IMR-90 (cell line): ENCODE data around the gene TOX3. TPM values are rescaled to one million over a fixed set of nuclear protein-coding genes. Genes with fewer than 3 reads are reported as not detected.

Experiments used
- ATAC-seq: fragments of 200-7000 bp; cut with Tn5 transposase; 2 replicates; pipeline ENCODE4 v1.9.1; 2020; ENCODE audit warnings: low read depth, mild to moderate bottlenecking, moderate library complexity
- BruUV-seq: library from RNA; stranded (reverse); fragments of 400-500 nt; replicated peaks from 2 replicates; lab custom pipeline; 2021; lab: Mats Ljungman, UMichigan
- CTCF ChIA-PET: fragments of 300-600 bp; formaldehyde crosslinking; extraction: SDS; loops from one replicate; lab custom pipeline; 2021; ENCODE audit warnings: antibody characterized with exemption; lab: Yijun Ruan, JAX
- POLR2A ChIA-PET: fragments of 300-600 bp; sonication (Branson Sonifier 250); formaldehyde crosslinking; loops from one replicate; lab custom pipeline; 2022; ENCODE audit warnings: antibody characterized with exemption; ENCODE audit not compliant: unreplicated experiment; lab: Charles Lee
- DNase-seq: peaks from one replicate; pipeline ENCODE4 v3.0.0; 2013
- H2AFZ ChIP-seq: replicated peaks from 2 replicates; pipeline ENCODE3; 2013; ENCODE audit warnings: low read length, mild to moderate bottlenecking; ENCODE audit not compliant: poor library complexity
- H2AK5ac ChIP-seq: 2 replicates; pipeline ENCODE4 v1.6.1; 2013; ENCODE audit warnings: low read depth, low read length, inconsistent platforms
- H2AK9ac ChIP-seq: replicated peaks from 2 replicates; pipeline ENCODE3; 2013; ENCODE audit warnings: mild to moderate bottlenecking, low read depth, low read length, moderate library complexity; ENCODE audit not compliant: poor library complexity
- H2BK120ac ChIP-seq: 2 replicates; pipeline ENCODE4 v1.6.1; 2013; ENCODE audit warnings: low read depth, low read length, inconsistent platforms
- H2BK15ac ChIP-seq: 3 replicates; pipeline ENCODE4 v1.6.1; 2013; ENCODE audit warnings: low read depth, low read length, inconsistent platforms
- H2BK20ac ChIP-seq: 2 replicates; pipeline ENCODE4 v1.6.1; 2013; ENCODE audit warnings: low read depth, mild to moderate bottlenecking, inconsistent platforms, low read length, moderate library complexity
- H2BK5ac ChIP-seq: 2 replicates; pipeline ENCODE4 v1.6.1; 2013; ENCODE audit warnings: mild to moderate bottlenecking, low read depth, low read length, inconsistent platforms; ENCODE audit not compliant: poor library complexity, severe bottlenecking
- H3K14ac ChIP-seq: replicated peaks from 2 replicates; pipeline ENCODE4 v1.6.1; 2013; ENCODE audit warnings: low read depth, low read length, inconsistent platforms
- H3K18ac ChIP-seq: 2 replicates; pipeline ENCODE4 v1.6.1; 2013; ENCODE audit warnings: low read depth, low read length, control low read depth
- H3K23ac ChIP-seq: 2 replicates; pipeline ENCODE4 v1.6.1; 2013; ENCODE audit warnings: low read depth, low read length, inconsistent platforms
- H3K27ac ChIP-seq: 2 replicates; pipeline ENCODE4 v1.5.1; 2013; ENCODE audit warnings: mild to moderate bottlenecking, control low read depth, low read length; ENCODE audit not compliant: insufficient read depth
- H3K27me3 ChIP-seq: 2 replicates; pipeline ENCODE4 v1.6.1; 2013; ENCODE audit warnings: low read length; ENCODE audit not compliant: control insufficient read depth, insufficient read depth
- H3K36me3 ChIP-seq: 2 replicates; pipeline ENCODE4 v1.6.1; 2013; ENCODE audit warnings: low read length, mixed read lengths; ENCODE audit not compliant: control insufficient read depth, insufficient read depth
- H3K4ac ChIP-seq: 2 replicates; pipeline ENCODE4 v1.6.1; 2013; ENCODE audit warnings: low read depth, low read length, inconsistent platforms
- H3K4me1 ChIP-seq: 2 replicates; pipeline ENCODE4 v1.6.1; 2013; ENCODE audit warnings: low read length, mixed read lengths; ENCODE audit not compliant: control insufficient read depth, insufficient read depth
- H3K4me2 ChIP-seq: 2 replicates; pipeline ENCODE4 v1.6.1; 2013; ENCODE audit warnings: low read depth, mild to moderate bottlenecking, control low read depth, low read length, moderate library complexity
- H3K4me3 ChIP-seq: 2 replicates; pipeline ENCODE4 v1.5.1; 2013; ENCODE audit warnings: low read depth, mild to moderate bottlenecking, control low read depth, low read length, moderate library complexity; ENCODE audit not compliant: insufficient read depth
- H3K56ac ChIP-seq: 2 replicates; pipeline ENCODE4 v1.6.1; 2013; ENCODE audit warnings: low read length, inconsistent platforms; ENCODE audit not compliant: insufficient read depth; ENCODE audit errors: extremely low read depth
- H3K79me1 ChIP-seq, 2 experiments: 2 replicates each; pipeline ENCODE4 v1.6.1; 2013; ENCODE audit warnings: low read length in 2 of 2, inconsistent platforms in 1 of 2, low read depth in 1 of 2
- H3K9ac ChIP-seq: 2 replicates; pipeline ENCODE4 v1.6.1; 2013; ENCODE audit warnings: low read depth, low read length, control low read depth
- H3K9me1 ChIP-seq: 2 replicates; pipeline ENCODE4 v1.6.1; 2013; ENCODE audit warnings: low read length, inconsistent platforms; ENCODE audit not compliant: insufficient read depth
- H3K9me3 ChIP-seq: 2 replicates; pipeline ENCODE4 v1.6.1; 2013; ENCODE audit warnings: low read length; ENCODE audit not compliant: control insufficient read depth, insufficient read depth
- H4K20me1 ChIP-seq: 2 replicates; pipeline ENCODE4 v1.6.1; 2013; ENCODE audit warnings: low read length, inconsistent platforms; ENCODE audit not compliant: insufficient read depth
- H4K5ac ChIP-seq: 2 replicates; pipeline ENCODE4 v1.6.1; 2013; ENCODE audit warnings: mild to moderate bottlenecking, low read depth, low read length, control low read depth
- H4K8ac ChIP-seq, 2 experiments: 2 replicates each; pipeline ENCODE4 v1.6.1; 2013; ENCODE audit warnings: low read depth in 2 of 2, low read length in 2 of 2, control low read depth in 1 of 2, inconsistent platforms in 1 of 2
- H4K91ac ChIP-seq: 2 replicates; pipeline ENCODE4 v1.6.1; 2013; ENCODE audit warnings: low read depth, low read length, inconsistent platforms; ENCODE audit not compliant: insufficient read depth
- CHD1 ChIP-seq: IDR thresholded peaks from 2 replicates; pipeline ENCODE4 v1.6.1; 2012; ENCODE audit warnings: low read depth, low read length, improper control_type of control experiment
- RFX5 ChIP-seq: IDR thresholded peaks from 2 replicates; pipeline ENCODE4 v1.8.0; 2012; ENCODE audit warnings: low read depth, mild to moderate bottlenecking, low read length, moderate library complexity
- USF2 ChIP-seq: fragments of 150-350 bp; IDR thresholded peaks from 2 replicates; pipeline ENCODE4 v1.6.1; 2017; ENCODE audit warnings: mild to moderate bottlenecking, antibody characterized with exemption, low read length, low read depth
- WGBS, 2 experiments: methylation state at CpG; one replicate each; pipeline versions ENCODE4 v1.1.5 to v1.1.7; 2013; ENCODE audit warnings: missing lambda C conversion rate in 2 of 2; ENCODE audit not compliant: insufficient read length in 1 of 2; ENCODE audit errors: extremely low coverage in 2 of 2; 5-methylcytosine and 5-hydroxymethylcytosine counted together
- dilution Hi-C: fragments of 300-500 bp; cut with HindIII; formaldehyde crosslinking; loops from one replicate; pipeline ENCODE4 v1.14.3; 2018; ENCODE audit warnings: low sequenced_read_pairs; ENCODE audit not compliant: unreplicated experiment
- in situ Hi-C: fragments of 300-500 bp; cut with MboI; formaldehyde crosslinking; loops from 3 replicates; pipeline ENCODE4 v1.14.3; 2019; ENCODE audit warnings: low sequenced_read_pairs, inconsistent platforms, mixed read lengths
- intact Hi-C: fragments of 100-400 bp; cut with micrococcal nuclease; formaldehyde crosslinking; loops from 2 replicates; pipeline ENCODE4 v1.10.0; 2022
- polyA plus RNA-seq, 3 experiments: library from polyadenylated mRNA; depleted of rRNA; stranded (reverse); fragments of >200 nt; gene quantifications; 2 replicates each; pipeline ENCODE4 v1.2.3, GENCODE V29; 2012; ENCODE audit warnings: low replicate concordance in 1 of 3
- total RNA-seq: library from RNA; depleted of rRNA; stranded (reverse); fragments of >200 nt; gene quantifications from 2 replicates; pipeline ENCODE4 v1.2.3, GENCODE V29; 2012
- TF ChIP-seq, protein P1 (sequence below): conservative IDR thresholded peaks from 2 replicates; pipeline ENCODE4 v1.5.1; 2012; ENCODE audit warnings: mild to moderate bottlenecking, low read depth, low read length, improper control_type of control experiment

Gene TOX3
- total and polyA plus RNA-seq, 2 of the 4 experiments (the other 2 are of a cell fraction) = not detected

- no peak overlapping the region for H2AK5ac ChIP-seq
- peaks cover 4% of the 10 kb centered on the region for H3K9me3 ChIP-seq
- dilution Hi-C loops = no loop called here
- H2BK5ac ChIP-seq = no peak overlapping the region
- WGBS, 2 experiments = 47% methylated on average over 4 of the region's 11 CpGs; no CpG with 5 or more reads in 1 of the 2 experiments
- H4K5ac ChIP-seq = no peak overlapping the region
- no peaks in the 10 kb centered on the region for H3K36me3 ChIP-seq
- in situ Hi-C loops = no loop called here
- no peak overlapping the region for H2AFZ ChIP-seq
- H3K27ac ChIP-seq = no peak overlapping the region
- CTCF ChIA-PET = no interaction called here
- H4K20me1 ChIP-seq = no peaks in the 10 kb centered on the region
- no peak overlapping the region for H2AK9ac ChIP-seq
- H4K91ac ChIP-seq = no peak overlapping the region
- no peaks in the 10 kb centered on the region for H3K27me3 ChIP-seq
- H3K4me2 ChIP-seq = no peak overlapping the region
- no peak overlapping the region for H3K56ac ChIP-seq
- H3K14ac ChIP-seq = no peak overlapping the region
- no peak overlapping the region for H3K18ac ChIP-seq
- H3K9me1 ChIP-seq = no peaks in the 10 kb centered on the region
- ATAC-seq (no peak), DNase-seq (no peak)
- no peaks in the 10 kb centered on the region for H3K4me1 ChIP-seq
- H2BK20ac ChIP-seq = no peak overlapping the region
- H3K9ac ChIP-seq = no peak overlapping the region
- H3K4ac ChIP-seq = no peak overlapping the region
- H2BK120ac ChIP-seq = no peak overlapping the region
- intact Hi-C loops = no loop called here
- no peaks in the 10 kb centered on the region for H3K79me1 ChIP-seq
- no peak for TF ChIP-seq CHD1
- TF ChIP-seq, protein P1, sequence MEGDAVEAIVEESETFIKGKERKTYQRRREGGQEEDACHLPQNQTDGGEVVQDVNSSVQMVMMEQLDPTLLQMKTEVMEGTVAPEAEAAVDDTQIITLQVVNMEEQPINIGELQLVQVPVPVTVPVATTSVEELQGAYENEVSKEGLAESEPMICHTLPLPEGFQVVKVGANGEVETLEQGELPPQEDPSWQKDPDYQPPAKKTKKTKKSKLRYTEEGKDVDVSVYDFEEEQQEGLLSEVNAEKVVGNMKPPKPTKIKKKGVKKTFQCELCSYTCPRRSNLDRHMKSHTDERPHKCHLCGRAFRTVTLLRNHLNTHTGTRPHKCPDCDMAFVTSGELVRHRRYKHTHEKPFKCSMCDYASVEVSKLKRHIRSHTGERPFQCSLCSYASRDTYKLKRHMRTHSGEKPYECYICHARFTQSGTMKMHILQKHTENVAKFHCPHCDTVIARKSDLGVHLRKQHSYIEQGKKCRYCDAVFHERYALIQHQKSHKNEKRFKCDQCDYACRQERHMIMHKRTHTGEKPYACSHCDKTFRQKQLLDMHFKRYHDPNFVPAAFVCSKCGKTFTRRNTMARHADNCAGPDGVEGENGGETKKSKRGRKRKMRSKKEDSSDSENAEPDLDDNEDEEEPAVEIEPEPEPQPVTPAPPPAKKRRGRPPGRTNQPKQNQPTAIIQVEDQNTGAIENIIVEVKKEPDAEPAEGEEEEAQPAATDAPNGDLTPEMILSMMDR = no peak
- TF ChIP-seq RFX5 = no peak
- no peak for TF ChIP-seq USF2
- no peak overlapping the region for H2BK15ac ChIP-seq
- H3K23ac ChIP-seq = no peak overlapping the region
- POLR2A ChIA-PET = no interaction called here
- no peak overlapping the region for H4K8ac ChIP-seq
- no TSS peak for BruUV-seq
- no peak overlapping the region for H3K4me3 ChIP-seq
Observed at GRCh38 chr16:52439171-52439701, 107.7 kb downstream of the TOX3 start.
